Neural cell (in vitro differentiated cells): Measurements from ENCODE around the gene PKM. TPM values are rescaled to one million over a fixed set of nuclear protein-coding genes. Genes with fewer than 3 reads are reported as not detected.

Source experiments
- H2AFZ ChIP-seq: fragments of 200-600, 300-800 bp; sonication (generic), shearing (Covaris generic); 2 replicates; pipeline ENCODE4 v1.6.0; 2014; ENCODE audit warnings: low read depth, mild to moderate bottlenecking, antibody characterized with exemption, low read length, moderate library complexity
- H3F3A ChIP-seq: fragments of 200-600 bp; shearing (Covaris generic); 2 replicates; pipeline ENCODE4 v1.6.1; 2016; ENCODE audit warnings: mild to moderate bottlenecking, moderate library complexity, mixed read lengths, antibody characterized with exemption, low read length; ENCODE audit not compliant: insufficient read depth, poor library complexity, severe bottlenecking
- H3K27ac ChIP-seq: fragments of 200-600, 300-800 bp; sonication (generic), shearing (Covaris generic); 2 replicates; pipeline ENCODE4 v1.5.1; 2014; ENCODE audit warnings: mild to moderate bottlenecking, low read length, moderate library complexity
- H3K27me3 ChIP-seq: fragments of 300-800, 200-600 bp; sonication (generic), shearing (Covaris generic); 2 replicates; pipeline ENCODE4 v1.6.0; 2014; ENCODE audit warnings: mild to moderate bottlenecking, low read depth, low read length, moderate library complexity; ENCODE audit not compliant: insufficient read depth
- H3K36me3 ChIP-seq: fragments of 300-800, 200-600 bp; sonication (generic), shearing (Covaris generic); 2 replicates; pipeline ENCODE4 v1.5.1; 2014; ENCODE audit warnings: mild to moderate bottlenecking, antibody characterized with exemption, low read length, moderate library complexity; ENCODE audit not compliant: insufficient read depth
- H3K4me2 ChIP-seq: fragments of 300-800, 200-600 bp; sonication (generic), shearing (Covaris generic); 2 replicates; pipeline ENCODE4 v1.6.0; 2014; ENCODE audit warnings: mild to moderate bottlenecking, low read length
- H3K4me3 ChIP-seq: fragments of 300-800, 200-600 bp; sonication (generic), shearing (Covaris generic); 2 replicates; pipeline ENCODE4 v1.5.1; 2014; ENCODE audit warnings: mild to moderate bottlenecking, low read length, moderate library complexity
- H3K79me2 ChIP-seq: fragments of 200-600 bp; shearing (Covaris generic); replicated peaks from 2 replicates; pipeline ENCODE4 v1.6.0; 2014; ENCODE audit warnings: mild to moderate bottlenecking, low read length, moderate library complexity; ENCODE audit not compliant: insufficient read depth
- H3K9ac ChIP-seq: fragments of 300-800, 200-600 bp; sonication (generic), shearing (Covaris generic); 2 replicates; pipeline ENCODE4 v1.6.1; 2016; ENCODE audit warnings: mild to moderate bottlenecking, low read length, mixed read lengths
- H3K9me2 ChIP-seq: fragments of 200-600 bp; shearing (Covaris generic); 2 replicates; pipeline ENCODE4 v1.6.1; 2016; ENCODE audit warnings: mild to moderate bottlenecking, low read length, mixed read lengths; ENCODE audit not compliant: insufficient read depth
- H3K9me3 ChIP-seq: fragments of 200-600, 300-800 bp; sonication (generic), shearing (Covaris generic); 2 replicates; pipeline ENCODE4 v1.6.1; 2016; ENCODE audit warnings: mild to moderate bottlenecking, mixed run types, low read length, moderate library complexity, mixed read lengths
- H4K20me1 ChIP-seq: fragments of 200-600 bp; shearing (Covaris generic); 2 replicates; pipeline ENCODE4 v1.6.1; 2016; ENCODE audit warnings: mild to moderate bottlenecking, mixed run types; ENCODE audit not compliant: insufficient read depth
- EP300 ChIP-seq: fragments of 450-650 bp; conservative IDR thresholded peaks from 2 replicates; pipeline ENCODE4 v1.6.1; 2014; ENCODE audit warnings: antibody characterized with exemption, mild to moderate bottlenecking, moderate library complexity; ENCODE audit not compliant: poor library complexity, severe bottlenecking
- EZH2 ChIP-seq: fragments of 200-600, 300-800 bp; shearing (Covaris generic), sonication (generic); IDR thresholded peaks from 2 replicates; pipeline ENCODE4 v1.6.1; 2014; ENCODE audit warnings: antibody characterized with exemption, low read length, borderline replicate concordance, mild to moderate bottlenecking; ENCODE audit not compliant: insufficient read depth, poor library complexity, severe bottlenecking
- MXI1 ChIP-seq: fragments of 450-650 bp; conservative IDR thresholded peaks from 2 replicates; pipeline ENCODE4 v1.6.1; 2014; ENCODE audit warnings: antibody characterized with exemption, mild to moderate bottlenecking; ENCODE audit not compliant: poor library complexity, severe bottlenecking
- POLR2AphosphoS5 ChIP-seq: IDR thresholded peaks from 2 replicates; pipeline ENCODE4 v1.6.1; 2012
- RAD21 ChIP-seq: fragments of 450-650 bp; conservative IDR thresholded peaks from 2 replicates; pipeline ENCODE4 v1.6.1; 2014; ENCODE audit warnings: antibody characterized with exemption, mild to moderate bottlenecking, moderate library complexity
- SMC3 ChIP-seq: fragments of 450-650 bp; conservative IDR thresholded peaks from 2 replicates; pipeline ENCODE4 v1.6.1; 2014; ENCODE audit warnings: antibody characterized with exemption, mild to moderate bottlenecking, moderate library complexity; ENCODE audit not compliant: poor library complexity
- TAF1 ChIP-seq: IDR thresholded peaks from 2 replicates; pipeline ENCODE4 v1.6.1; 2012; ENCODE audit warnings: low read depth
- polyA plus RNA-seq: library from polyadenylated mRNA; depleted of rRNA; stranded (reverse); fragments of >200 nt; gene quantifications from 2 replicates; pipeline ENCODE4 v1.2.3, GENCODE V29; 2014
- TF ChIP-seq, protein P1 (sequence below): fragments of 450-650 bp; IDR thresholded peaks from 2 replicates; pipeline ENCODE4 v1.5.1; 2014; ENCODE audit warnings: antibody characterized with exemption, mild to moderate bottlenecking, moderate library complexity; ENCODE audit not compliant: poor library complexity, severe bottlenecking
- TF ChIP-seq, protein P2 (sequence below): IDR thresholded peaks from 2 replicates; pipeline ENCODE4 v1.6.1; 2012; ENCODE audit warnings: borderline replicate concordance

PKM gene
- polyA plus RNA-seq, 1 donor from 2014 or later = 361 TPM

DNA sequence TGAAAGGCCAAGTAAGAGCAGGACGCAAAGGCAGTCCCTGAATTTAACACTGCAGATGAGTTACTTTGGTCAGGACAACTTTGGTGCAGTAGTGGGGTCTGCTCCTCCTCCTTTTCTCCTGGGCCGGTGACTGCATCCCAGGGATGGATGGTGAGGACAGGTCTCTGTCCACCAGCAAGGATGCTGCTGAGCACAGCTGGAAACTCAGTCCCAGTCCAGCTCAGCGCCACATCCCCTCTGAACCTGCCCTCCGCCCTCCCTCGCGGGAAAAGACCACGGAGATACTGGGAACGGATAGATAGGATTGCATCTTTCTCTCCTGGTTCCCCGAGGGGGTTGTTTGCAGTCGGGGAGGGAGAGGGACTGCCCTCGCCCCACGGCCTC lies 47.2 kb downstream of the PKM start:
- Histone ChIP-seq H3K79me2 (no peaks in the 10 kb centered on the region), H3K9me2 (no peaks in the 10 kb centered on the region), H3K27me3 (peaks cover 16% of the 10 kb centered on the region), H3K36me3 (no peaks in the 10 kb centered on the region), H3K9ac (no peak overlapping the region), H3K4me2 (no peak overlapping the region), H3K4me3 (no peak overlapping the region), H4K20me1 (no peaks in the 10 kb centered on the region), H2AFZ (no peak overlapping the region), H3K9me3 (no peaks in the 10 kb centered on the region), H3K27ac (no peak overlapping the region), H3F3A (no peaks in the 10 kb centered on the region)
- no peak for TF ChIP-seq MXI1
- no peak for TF ChIP-seq POLR2AphosphoS5
- TF ChIP-seq EZH2 = no peak
- TF ChIP-seq, protein P1, sequence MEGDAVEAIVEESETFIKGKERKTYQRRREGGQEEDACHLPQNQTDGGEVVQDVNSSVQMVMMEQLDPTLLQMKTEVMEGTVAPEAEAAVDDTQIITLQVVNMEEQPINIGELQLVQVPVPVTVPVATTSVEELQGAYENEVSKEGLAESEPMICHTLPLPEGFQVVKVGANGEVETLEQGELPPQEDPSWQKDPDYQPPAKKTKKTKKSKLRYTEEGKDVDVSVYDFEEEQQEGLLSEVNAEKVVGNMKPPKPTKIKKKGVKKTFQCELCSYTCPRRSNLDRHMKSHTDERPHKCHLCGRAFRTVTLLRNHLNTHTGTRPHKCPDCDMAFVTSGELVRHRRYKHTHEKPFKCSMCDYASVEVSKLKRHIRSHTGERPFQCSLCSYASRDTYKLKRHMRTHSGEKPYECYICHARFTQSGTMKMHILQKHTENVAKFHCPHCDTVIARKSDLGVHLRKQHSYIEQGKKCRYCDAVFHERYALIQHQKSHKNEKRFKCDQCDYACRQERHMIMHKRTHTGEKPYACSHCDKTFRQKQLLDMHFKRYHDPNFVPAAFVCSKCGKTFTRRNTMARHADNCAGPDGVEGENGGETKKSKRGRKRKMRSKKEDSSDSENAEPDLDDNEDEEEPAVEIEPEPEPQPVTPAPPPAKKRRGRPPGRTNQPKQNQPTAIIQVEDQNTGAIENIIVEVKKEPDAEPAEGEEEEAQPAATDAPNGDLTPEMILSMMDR = no peak
- no peak for TF ChIP-seq SMC3
- TF ChIP-seq, protein P2, sequence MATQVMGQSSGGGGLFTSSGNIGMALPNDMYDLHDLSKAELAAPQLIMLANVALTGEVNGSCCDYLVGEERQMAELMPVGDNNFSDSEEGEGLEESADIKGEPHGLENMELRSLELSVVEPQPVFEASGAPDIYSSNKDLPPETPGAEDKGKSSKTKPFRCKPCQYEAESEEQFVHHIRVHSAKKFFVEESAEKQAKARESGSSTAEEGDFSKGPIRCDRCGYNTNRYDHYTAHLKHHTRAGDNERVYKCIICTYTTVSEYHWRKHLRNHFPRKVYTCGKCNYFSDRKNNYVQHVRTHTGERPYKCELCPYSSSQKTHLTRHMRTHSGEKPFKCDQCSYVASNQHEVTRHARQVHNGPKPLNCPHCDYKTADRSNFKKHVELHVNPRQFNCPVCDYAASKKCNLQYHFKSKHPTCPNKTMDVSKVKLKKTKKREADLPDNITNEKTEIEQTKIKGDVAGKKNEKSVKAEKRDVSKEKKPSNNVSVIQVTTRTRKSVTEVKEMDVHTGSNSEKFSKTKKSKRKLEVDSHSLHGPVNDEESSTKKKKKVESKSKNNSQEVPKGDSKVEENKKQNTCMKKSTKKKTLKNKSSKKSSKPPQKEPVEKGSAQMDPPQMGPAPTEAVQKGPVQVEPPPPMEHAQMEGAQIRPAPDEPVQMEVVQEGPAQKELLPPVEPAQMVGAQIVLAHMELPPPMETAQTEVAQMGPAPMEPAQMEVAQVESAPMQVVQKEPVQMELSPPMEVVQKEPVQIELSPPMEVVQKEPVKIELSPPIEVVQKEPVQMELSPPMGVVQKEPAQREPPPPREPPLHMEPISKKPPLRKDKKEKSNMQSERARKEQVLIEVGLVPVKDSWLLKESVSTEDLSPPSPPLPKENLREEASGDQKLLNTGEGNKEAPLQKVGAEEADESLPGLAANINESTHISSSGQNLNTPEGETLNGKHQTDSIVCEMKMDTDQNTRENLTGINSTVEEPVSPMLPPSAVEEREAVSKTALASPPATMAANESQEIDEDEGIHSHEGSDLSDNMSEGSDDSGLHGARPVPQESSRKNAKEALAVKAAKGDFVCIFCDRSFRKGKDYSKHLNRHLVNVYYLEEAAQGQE = no peak
- TF ChIP-seq RAD21 = no peak
- no peak for TF ChIP-seq EP300
- TF ChIP-seq TAF1 = no peak

DNA sequence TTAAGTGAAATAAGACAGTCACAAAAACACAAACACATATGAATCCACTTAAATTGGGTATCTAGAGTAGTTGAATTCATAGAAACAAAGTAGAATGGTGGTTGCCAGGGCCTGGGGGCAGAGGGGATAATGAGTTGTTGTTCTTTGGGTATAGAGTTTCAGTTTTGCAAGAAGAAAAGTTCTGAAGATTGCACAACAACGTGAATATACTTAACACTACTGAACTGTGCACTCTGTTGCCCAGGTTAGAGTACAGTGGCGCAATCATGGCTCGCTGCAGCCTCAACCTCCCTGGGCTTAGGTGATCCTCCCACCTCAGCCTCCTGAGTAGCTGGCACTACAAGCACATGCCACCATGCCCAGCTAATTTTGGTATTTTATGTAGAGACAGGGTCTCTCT lies 48.3 kb downstream of the PKM start:
- no peaks in the 10 kb centered on the region for H3K79me2 ChIP-seq
- no peak overlapping the region for H2AFZ ChIP-seq
- H3K9me3 ChIP-seq = no peaks in the 10 kb centered on the region
- H3K27me3 ChIP-seq = peaks cover 16% of the 10 kb centered on the region
- H3K4me2 ChIP-seq = no peak overlapping the region
- TF ChIP-seq EP300 (no peak), TAF1 (no peak), MXI1 (no peak), EZH2 (no peak), RAD21 (no peak), POLR2AphosphoS5 (no peak), SMC3 (no peak)
- TF ChIP-seq, protein P2 = no peak
- TF ChIP-seq, protein P1 = no peak
- H4K20me1 ChIP-seq = no peaks in the 10 kb centered on the region
- H3K9me2 ChIP-seq = no peaks in the 10 kb centered on the region
- no peak overlapping the region for H3K4me3 ChIP-seq
- no peaks in the 10 kb centered on the region for H3K36me3 ChIP-seq
- no peaks in the 10 kb centered on the region for H3F3A ChIP-seq
- H3K9ac ChIP-seq = no peak overlapping the region
- no peak overlapping the region for H3K27ac ChIP-seq
